ENCODE results near the gene SP1. TPM values are rescaled to one million over a fixed set of nuclear protein-coding genes. Genes with fewer than 3 reads are reported as not detected.

Gene SP1
- total RNA-seq, 4 donors from 2014 or later = 54.0 to 85.7 (median 72.2) TPM

DNA sequence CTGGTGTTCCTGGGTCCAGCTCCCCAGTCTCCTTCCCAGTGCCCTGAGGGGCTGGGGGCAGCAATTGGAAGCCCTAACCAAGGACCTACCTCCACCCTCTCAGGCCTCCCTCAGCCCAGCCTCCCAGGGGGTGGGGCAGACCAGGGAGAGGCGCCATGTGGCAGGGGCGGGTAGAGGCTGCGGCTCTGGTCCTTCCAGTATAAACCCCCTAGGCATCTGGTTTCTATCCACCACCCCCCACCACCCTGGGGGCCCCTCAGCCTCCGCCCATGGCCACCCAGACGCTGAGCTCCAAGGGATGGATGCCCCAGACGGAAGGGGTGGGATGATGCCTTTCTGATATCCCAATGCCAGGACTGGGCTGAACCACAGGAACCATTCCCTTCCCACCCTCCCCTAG is 41.1 kb upstream of the SP1 start:
- H3K9me3 ChIP-seq = no peaks in the 10 kb centered on the region
- peaks cover 0 to 53% (median 14%) of the 10 kb centered on the region in 4 donors for H3K27me3 ChIP-seq
- H3K36me3 ChIP-seq = no peaks in the 10 kb centered on the region
- no peak for TF ChIP-seq POLR2A (IDR thresholded peaks at IDR 0.05; ENCODE audit: low read depth)
- TF ChIP-seq EP300 (IDR thresholded peaks at IDR 0.05) = no peak
- TF ChIP-seq, protein P1, sequence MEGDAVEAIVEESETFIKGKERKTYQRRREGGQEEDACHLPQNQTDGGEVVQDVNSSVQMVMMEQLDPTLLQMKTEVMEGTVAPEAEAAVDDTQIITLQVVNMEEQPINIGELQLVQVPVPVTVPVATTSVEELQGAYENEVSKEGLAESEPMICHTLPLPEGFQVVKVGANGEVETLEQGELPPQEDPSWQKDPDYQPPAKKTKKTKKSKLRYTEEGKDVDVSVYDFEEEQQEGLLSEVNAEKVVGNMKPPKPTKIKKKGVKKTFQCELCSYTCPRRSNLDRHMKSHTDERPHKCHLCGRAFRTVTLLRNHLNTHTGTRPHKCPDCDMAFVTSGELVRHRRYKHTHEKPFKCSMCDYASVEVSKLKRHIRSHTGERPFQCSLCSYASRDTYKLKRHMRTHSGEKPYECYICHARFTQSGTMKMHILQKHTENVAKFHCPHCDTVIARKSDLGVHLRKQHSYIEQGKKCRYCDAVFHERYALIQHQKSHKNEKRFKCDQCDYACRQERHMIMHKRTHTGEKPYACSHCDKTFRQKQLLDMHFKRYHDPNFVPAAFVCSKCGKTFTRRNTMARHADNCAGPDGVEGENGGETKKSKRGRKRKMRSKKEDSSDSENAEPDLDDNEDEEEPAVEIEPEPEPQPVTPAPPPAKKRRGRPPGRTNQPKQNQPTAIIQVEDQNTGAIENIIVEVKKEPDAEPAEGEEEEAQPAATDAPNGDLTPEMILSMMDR (IDR thresholded peaks at IDR 0.05) = no peak
- TF ChIP-seq POLR2AphosphoS5 (IDR thresholded peaks at IDR 0.05) = no peak
- peaks cover 0 to 2% (median 0%) of the 10 kb centered on the region in 4 donors for H3K4me1 ChIP-seq
- WGBS = 66% methylated on average over 4 of the region's 6 CpGs
- DNase-seq (ENCODE audit: extremely low spot score) = no peak
- no peak overlapping the region for H3K4me3 ChIP-seq
- intact Hi-C loops (cut with DNase I) = no loop called here
- H3K27ac ChIP-seq (replicated peaks in 1 of 4) = no peak overlapping the region

DNA sequence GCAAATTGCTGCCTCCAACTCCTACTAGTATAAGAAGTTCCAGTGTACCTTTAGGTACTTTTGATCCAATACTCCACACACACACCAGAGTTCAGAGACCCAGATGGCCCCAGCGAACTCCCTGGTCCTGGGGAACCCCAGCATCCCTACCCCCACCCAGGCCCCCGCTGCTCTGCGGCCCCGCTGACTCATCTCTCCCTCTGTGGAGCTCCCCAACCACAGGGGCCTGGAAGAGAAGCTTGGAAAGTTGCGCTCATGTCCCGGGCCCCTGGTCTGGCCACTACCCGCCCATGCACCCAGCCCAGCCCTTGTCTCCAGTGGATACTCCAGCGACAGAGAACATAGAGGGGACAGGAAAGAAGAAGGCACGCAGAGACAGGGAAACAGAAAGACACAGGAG is 39.6 kb upstream of the SP1 start:
- no peaks in the 10 kb centered on the region for H3K36me3 ChIP-seq
- H3K27ac ChIP-seq (replicated peaks in 1 of 4) = no peak overlapping the region
- no peak for DNase-seq (ENCODE audit: extremely low spot score)
- peaks cover 6 to 16% (median 9%) of the 10 kb centered on the region in 4 donors for H3K4me1 ChIP-seq
- H3K4me3 ChIP-seq = no peak overlapping the region
- H3K9me3 ChIP-seq = no peaks in the 10 kb centered on the region
- H3K27me3 ChIP-seq = peaks cover 0 to 38% (median 14%) of the 10 kb centered on the region in 4 donors
- intact Hi-C loops (cut with DNase I) = no loop called here
- 75% methylated on average over 9 of the region's 9 CpGs for WGBS
- TF ChIP-seq POLR2A (IDR thresholded peaks at IDR 0.05; ENCODE audit: low read depth) (no peak), POLR2AphosphoS5 (IDR thresholded peaks at IDR 0.05) (no peak), EP300 (IDR thresholded peaks at IDR 0.05) (no peak)
- TF ChIP-seq, protein P1 (IDR thresholded peaks at IDR 0.05) = no peak

DNA sequence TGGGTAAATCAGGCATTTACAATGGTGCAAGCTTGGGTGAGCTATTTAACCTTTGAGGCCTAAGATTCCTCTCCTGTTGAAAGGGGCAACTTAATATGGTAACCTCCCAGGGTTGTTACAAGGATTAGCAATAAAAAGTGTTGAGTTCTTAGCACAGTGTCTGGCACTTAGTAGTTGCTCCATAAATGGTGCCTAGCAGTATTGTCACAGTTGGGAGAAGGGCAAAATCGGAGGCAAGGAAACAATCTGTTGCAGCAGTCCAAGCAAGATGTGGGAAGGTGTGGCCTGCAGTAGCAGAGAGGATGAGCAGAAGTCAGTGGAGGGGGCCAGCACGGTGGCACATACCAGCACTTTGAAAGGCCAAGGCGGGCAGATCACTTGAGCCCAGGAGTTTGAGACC is 36.5 kb upstream of the SP1 start:
- H3K27ac ChIP-seq (replicated peaks in 1 of 4) = no peak overlapping the region
- H3K4me1 ChIP-seq = peaks cover 11 to 23% (median 18%) of the 10 kb centered on the region in 4 donors
- no peaks in the 10 kb centered on the region for H3K36me3 ChIP-seq
- peaks cover 0 to 7% (median 2%) of the 10 kb centered on the region in 4 donors for H3K27me3 ChIP-seq
- DNase-seq (ENCODE audit: extremely low spot score) = no peak
- TF ChIP-seq, protein P1 (IDR thresholded peaks at IDR 0.05) = no peak
- no peak for TF ChIP-seq POLR2AphosphoS5 (IDR thresholded peaks at IDR 0.05)
- TF ChIP-seq EP300 (IDR thresholded peaks at IDR 0.05) = no peak
- TF ChIP-seq POLR2A (IDR thresholded peaks at IDR 0.05; ENCODE audit: low read depth) = no peak
- no peaks in the 10 kb centered on the region for H3K9me3 ChIP-seq
- WGBS = 64% methylated on average over 3 of the region's 3 CpGs
- H3K4me3 ChIP-seq = no peak overlapping the region
- intact Hi-C loops (cut with DNase I) = no loop called here

DNA sequence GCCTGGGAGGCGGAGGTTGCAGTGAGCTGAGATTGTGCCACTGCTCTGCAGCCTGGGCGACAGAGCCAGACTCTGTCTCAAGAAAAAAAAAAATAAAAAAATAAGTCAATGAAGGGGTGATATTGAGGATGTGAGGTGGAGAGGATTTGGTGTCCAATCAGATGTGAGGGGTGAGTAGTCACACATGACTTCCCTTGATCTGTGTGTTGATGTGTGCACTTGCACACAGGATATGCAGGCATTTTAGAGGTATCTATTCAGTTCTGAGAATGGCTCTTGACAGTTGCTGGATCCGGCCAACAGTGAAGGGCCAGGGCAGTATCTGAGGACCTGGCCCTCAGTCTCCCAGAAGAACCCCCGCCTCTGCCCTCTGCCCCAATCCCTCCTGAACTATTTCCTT is 36.0 kb upstream of the SP1 start:
- Histone ChIP-seq H3K9me3 (no peaks in the 10 kb centered on the region), H3K27ac (replicated peaks in 1 of 4) (peak overlapping the region in 3 of 4 donors; percentile 79 to 93 (median 83)), H3K36me3 (no peaks in the 10 kb centered on the region), H3K27me3 (peaks cover 0 to 2% (median 0%) of the 10 kb centered on the region in 4 donors), H3K4me3 (peak overlapping the region in 3 of 4 donors; percentile 74 to 86 (median 81)), H3K4me1 (peaks cover 11 to 23% (median 18%) of the 10 kb centered on the region in 4 donors)
- WGBS = 98% methylated on average over 4 of the region's 4 CpGs
- TF ChIP-seq POLR2AphosphoS5 (IDR thresholded peaks at IDR 0.05) (no peak), POLR2A (IDR thresholded peaks at IDR 0.05; ENCODE audit: low read depth) (no peak), EP300 (IDR thresholded peaks at IDR 0.05) (no peak)
- TF ChIP-seq, protein P1 (IDR thresholded peaks at IDR 0.05) = no peak
- intact Hi-C loops (cut with DNase I) = loop anchor here (2.0 kb wide), 1 partner anchor 17 kb away; no protein-coding TSS in a partner anchor
- no peak for DNase-seq (ENCODE audit: extremely low spot score)

DNA sequence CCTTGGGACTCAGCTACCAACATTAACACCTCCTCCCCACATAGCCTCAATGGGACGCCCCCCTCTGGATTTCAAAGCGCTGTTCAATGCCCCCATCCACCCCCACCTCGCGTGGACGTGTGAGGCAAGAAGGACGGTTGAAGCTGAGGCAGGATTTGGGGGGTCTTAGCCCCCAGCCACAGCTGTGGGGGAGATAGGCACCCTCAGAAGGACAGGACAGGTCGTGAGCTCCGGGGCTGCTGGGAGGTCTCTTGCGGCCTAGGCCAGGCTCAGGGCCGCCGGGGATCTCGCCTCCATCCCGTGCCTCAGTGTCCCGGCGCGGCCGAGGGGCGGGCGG is 35.5 kb upstream of the SP1 start:
- H3K36me3 ChIP-seq = no peaks in the 10 kb centered on the region
- intact Hi-C loops (cut with DNase I) = loop anchor here (2.0 kb wide), 1 partner anchor 18 kb away; no protein-coding TSS in a partner anchor
- peak overlapping the region; percentile 60 to 86 (median 78) for H3K4me3 ChIP-seq
- no peak for DNase-seq (ENCODE audit: extremely low spot score)
- peaks cover 11 to 23% (median 18%) of the 10 kb centered on the region in 4 donors for H3K4me1 ChIP-seq
- TF ChIP-seq, protein P1 (IDR thresholded peaks at IDR 0.05) = no peak
- TF ChIP-seq EP300 (IDR thresholded peaks at IDR 0.05) = no peak
- TF ChIP-seq POLR2AphosphoS5 (IDR thresholded peaks at IDR 0.05) = no peak
- no peak for TF ChIP-seq POLR2A (IDR thresholded peaks at IDR 0.05; ENCODE audit: low read depth)
- H3K27me3 ChIP-seq = no peaks in the 10 kb centered on the region
- peak overlapping the region; percentile 79 to 93 (median 84) for H3K27ac ChIP-seq (replicated peaks in 1 of 4)
- 10% methylated on average over 2 of the region's 19 CpGs for WGBS
- H3K9me3 ChIP-seq = no peaks in the 10 kb centered on the region
